HCT116 (cell line): ENCODE data around the gene FAIM. TPM values are rescaled to one million over a fixed set of nuclear protein-coding genes. Genes with fewer than 3 reads are reported as not detected.

Source experiments
- ATAC-seq: fragments of 200-7000 bp; cut with Tn5 transposase; 2 replicates; pipeline ENCODE4 v1.9.1; 2020; ENCODE audit warnings: mild to moderate bottlenecking, moderate library complexity
- BruUV-seq: library from RNA; stranded (reverse); fragments of 400-500 nt; replicated peaks from 2 replicates; lab custom pipeline; 2021; lab: Mats Ljungman, UMichigan
- CTCF ChIA-PET: fragments of 300-600 bp; sonication (Branson Sonifier 250); formaldehyde crosslinking; loops from one replicate; lab custom pipeline; 2021; ENCODE audit warnings: antibody characterized with exemption; lab: Charles Lee
- POLR2A ChIA-PET: fragments of 300-600, 350-600 bp; sonication (Branson Sonifier 250); formaldehyde crosslinking; loops from one replicate; lab custom pipeline; 2021; ENCODE audit warnings: antibody characterized with exemption; lab: Charles Lee
- RAD21 ChIA-PET, 2 experiments: fragments of 300-600 bp; sonication (Branson Sonifier 250); formaldehyde crosslinking; loops; one replicate each; lab custom pipeline; 2023; ENCODE audit warnings: low total read pairs in 2 of 2; ENCODE audit not compliant: uncharacterized antibody in 2 of 2, unreplicated experiment in 2 of 2, low non-redundant PET in 1 of 2; lab: Charles Lee
- DNase-seq: peaks from one replicate; pipeline ENCODE4 v3.0.0-alpha.2; 2010; ENCODE audit warnings: low read depth, low spot score
- H2AFZ ChIP-seq: fragments of 200-600 bp; shearing (Covaris generic), sonication (generic); 2 replicates; pipeline ENCODE4 v1.6.1; 2017; ENCODE audit warnings: low read depth, mixed run types, mixed read lengths, antibody characterized with exemption, low read length; ENCODE audit not compliant: poor library complexity, severe bottlenecking
- H3K27ac ChIP-seq: 2 replicates; pipeline ENCODE4 v1.5.1; 2012; ENCODE audit warnings: low read depth, low read length
- H3K27me3 ChIP-seq: fragments of 200-600 bp; sonication (generic); 2 replicates; pipeline ENCODE4 v1.6.1; 2016; ENCODE audit warnings: mixed run types, low read length, mixed read lengths; ENCODE audit not compliant: insufficient read depth
- H3K36me3 ChIP-seq, 2 experiments: fragments of 200-500 bp in 1 of 2; fragments of 200-600 bp in 1 of 2; sonication (Bioruptor generic) in 1 of 2; sonication (generic) in 1 of 2; 2 replicates each; pipeline versions ENCODE4 v1.5.1 to v1.6.1; 2014 to 2016; ENCODE audit warnings: low read length in 2 of 2, inconsistent platforms in 1 of 2, mixed read lengths in 1 of 2, mixed run types in 1 of 2; ENCODE audit not compliant: insufficient read depth in 2 of 2, control insufficient read depth in 1 of 2
- H3K4me1 ChIP-seq, 2 experiments: fragments of 200-600 bp in 1 of 2; sonication (generic) in 1 of 2; 2 replicates each; pipeline versions ENCODE4 v1.5.1 to v1.6.1; 2012 to 2017; ENCODE audit warnings: low read length in 2 of 2, inconsistent platforms in 1 of 2, mild to moderate bottlenecking in 1 of 2, mixed read lengths in 1 of 2, mixed run types in 1 of 2, moderate library complexity in 1 of 2; ENCODE audit not compliant: insufficient read depth in 2 of 2, control insufficient read depth in 1 of 2
- H3K4me2 ChIP-seq: fragments of 200-600 bp; sonication (generic); 2 replicates; pipeline ENCODE4 v1.6.1; 2017; ENCODE audit warnings: mixed run types, low read length, mixed read lengths
- H3K4me3 ChIP-seq, 2 experiments: fragments of 200-600 bp in 1 of 2; sonication (generic) in 1 of 2; replicated peaks in 1 of 2; 2 replicates each; pipeline ENCODE4 v1.5.1; 2011 to 2016; ENCODE audit warnings: low read length in 2 of 2, control low read depth in 1 of 2, low read depth in 1 of 2, mild to moderate bottlenecking in 1 of 2, mixed read lengths in 1 of 2, mixed run types in 1 of 2
- H3K79me2 ChIP-seq: fragments of 200-600 bp; sonication (generic); 2 replicates; pipeline ENCODE4 v1.6.1; 2017; ENCODE audit warnings: mild to moderate bottlenecking, mixed run types, low read length, moderate library complexity, mixed read lengths; ENCODE audit not compliant: insufficient read depth
- H3K9ac ChIP-seq: fragments of 200-600 bp; sonication (generic); 2 replicates; pipeline ENCODE4 v1.6.1; 2016; ENCODE audit warnings: low read length, mixed read lengths
- H3K9me2 ChIP-seq: fragments of 200-600 bp; sonication (generic), shearing (Covaris generic); 2 replicates; pipeline ENCODE4 v1.6.1; 2017; ENCODE audit warnings: mixed run types, mild to moderate bottlenecking, moderate library complexity; ENCODE audit not compliant: insufficient read depth
- H3K9me3 ChIP-seq, 2 experiments: fragments of 200-500 bp in 1 of 2; fragments of 200-600 bp in 1 of 2; sonication (Bioruptor generic) in 1 of 2; sonication (generic) in 1 of 2; 2 replicates each; pipeline ENCODE4 v1.6.1; 2014 to 2017; ENCODE audit warnings: low read length in 2 of 2, mixed read lengths in 2 of 2, inconsistent platforms in 1 of 2, low read depth in 1 of 2, mild to moderate bottlenecking in 1 of 2, mixed run types in 1 of 2, moderate library complexity in 1 of 2; ENCODE audit not compliant: control insufficient read depth in 1 of 2, insufficient read depth in 1 of 2
- H4K20me1 ChIP-seq: fragments of 200-600 bp; sonication (generic), shearing (Covaris generic); 2 replicates; pipeline ENCODE4 v1.6.1; 2017; ENCODE audit warnings: mixed run types, mild to moderate bottlenecking, moderate library complexity; ENCODE audit not compliant: insufficient read depth
- FOSL1 ChIP-seq: IDR thresholded peaks from 2 replicates; pipeline ENCODE4 v1.6.1; 2012; ENCODE audit warnings: low read depth
- POLR2A ChIP-seq: IDR thresholded peaks from 2 replicates; pipeline ENCODE4 v1.7.0; 2011; ENCODE audit warnings: borderline replicate concordance; ENCODE audit not compliant: insufficient read depth, insufficient read length; ENCODE audit errors: extremely low read depth
- POLR2AphosphoS5 ChIP-seq: IDR thresholded peaks from 2 replicates; pipeline ENCODE4 v1.6.1; 2011; ENCODE audit warnings: mild to moderate bottlenecking, low read depth, low read length, moderate library complexity
- YY1 ChIP-seq: IDR thresholded peaks from 2 replicates; pipeline ENCODE4 v1.6.1; 2011; ENCODE audit warnings: low read length, low read depth, moderate library complexity, mild to moderate bottlenecking; ENCODE audit not compliant: insufficient replicate concordance; ENCODE audit errors: extremely low read depth
- intact Hi-C: fragments of 100-400 bp; cut with micrococcal nuclease; formaldehyde crosslinking; loops from 2 replicates; pipeline ENCODE4 v1.10.0; 2022
- total RNA-seq: library from RNA; stranded (reverse); gene quantifications from one replicate; pipeline ENCODE4 v1.2.1, GENCODE V29; 2021; ENCODE audit not compliant: unreplicated experiment
- TF ChIP-seq, protein P1 (sequence below): IDR thresholded peaks from 2 replicates; pipeline ENCODE4 v1.6.1; 2012; ENCODE audit warnings: low read depth
- TF ChIP-seq, protein P2 (sequence below), 3 experiments: fragments of 200-600 bp in 1 of 3; sonication (generic) in 1 of 3; IDR thresholded peaks in 2 of 3; conservative IDR thresholded peaks in 1 of 3; 2 replicates each; pipeline ENCODE4 v1.5.1; 2012 to 2017; ENCODE audit warnings: low read depth in 2 of 3, low read length in 2 of 3, antibody characterized with exemption in 1 of 3, borderline replicate concordance in 1 of 3, control low read depth in 1 of 3, mild to moderate bottlenecking in 1 of 3, mixed read lengths in 1 of 3, mixed run types in 1 of 3, moderate library complexity in 1 of 3; ENCODE audit not compliant: insufficient read depth in 1 of 3
- TF ChIP-seq, protein P3 (sequence below): IDR thresholded peaks from 2 replicates; pipeline ENCODE4 v1.6.1; 2012

Gene FAIM
- total RNA-seq, 1 experiment from 2014 or later = 12.2 TPM

DNA sequence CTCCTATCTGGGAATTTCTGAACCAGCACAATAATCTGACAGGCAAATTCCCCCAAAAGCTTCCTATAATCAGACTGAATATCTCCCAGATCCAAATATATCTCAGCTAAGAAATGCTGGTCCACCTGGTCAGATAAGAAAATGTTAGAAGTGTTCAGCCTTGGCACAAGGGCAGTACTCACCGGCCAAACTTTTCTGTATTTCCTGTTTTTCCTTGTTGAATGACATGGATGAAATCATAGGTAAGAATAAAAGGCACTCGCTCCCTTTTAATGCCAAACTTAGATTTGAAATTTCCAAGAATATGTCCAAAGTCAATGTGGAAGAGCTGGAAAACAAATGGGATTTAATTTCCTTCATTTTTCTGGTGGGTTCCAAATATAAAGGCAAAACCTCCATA lies 48.9 kb downstream of the FAIM start:
- H3K27ac ChIP-seq = no peak overlapping the region
- no peaks in the 10 kb centered on the region for H3K27me3 ChIP-seq
- no TSS peak for BruUV-seq
- H2AFZ ChIP-seq = no peak overlapping the region
- no peaks in the 10 kb centered on the region for H4K20me1 ChIP-seq
- no peak overlapping the region for H3K4me2 ChIP-seq
- H3K9ac ChIP-seq = no peak overlapping the region
- intact Hi-C loops = no loop called here
- H3K9me2 ChIP-seq = no peaks in the 10 kb centered on the region
- H3K9me3 ChIP-seq = no peaks in the 10 kb centered on the region
- ChIA-PET CTCF (no interaction called here), RAD21 (no interaction called here), POLR2A (no interaction called here)
- no peaks in the 10 kb centered on the region for H3K4me1 ChIP-seq
- H3K36me3 ChIP-seq = peaks cover 5 to 10% of the 10 kb centered on the region in 2 experiments; a peak in 1 of 4 replicates
- no peak for TF ChIP-seq POLR2A
- H3K4me3 ChIP-seq = no peak overlapping the region
- H3K79me2 ChIP-seq = no peaks in the 10 kb centered on the region
- DNase-seq = no peak
- ATAC-seq = no peak

DNA sequence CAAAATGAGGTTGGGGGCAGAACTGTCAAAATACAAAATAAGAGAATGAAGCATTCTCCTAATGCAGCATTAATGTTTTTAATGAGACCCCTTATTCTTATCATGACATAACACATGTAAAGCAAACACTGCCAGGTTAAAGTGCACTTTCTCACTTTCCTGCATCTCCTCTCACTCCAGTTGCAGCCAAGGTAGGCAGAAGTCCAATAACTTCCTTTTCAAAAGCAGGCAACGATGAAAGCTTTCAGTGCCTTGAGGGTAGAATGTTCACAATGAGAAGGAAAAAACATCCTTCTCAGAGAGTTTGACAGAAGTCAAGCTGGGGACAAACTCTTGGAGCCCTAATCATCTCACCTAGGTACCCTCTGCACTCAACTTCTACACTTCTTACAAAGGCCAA lies 59.5 kb downstream of the FAIM start:
- no peaks in the 10 kb centered on the region for H3K27me3 ChIP-seq
- H4K20me1 ChIP-seq = no peaks in the 10 kb centered on the region
- no peak for TF ChIP-seq YY1
- no TSS peak for BruUV-seq
- RAD21 ChIA-PET = no interaction called here
- DNase-seq (no peak), ATAC-seq (no peak)
- no peak overlapping the region for H2AFZ ChIP-seq
- H3K9me2 ChIP-seq = no peaks in the 10 kb centered on the region
- peaks cover 0 to 7% of the 10 kb centered on the region in 2 experiments; a peak in 2 of 4 replicates for H3K36me3 ChIP-seq
- no peaks in the 10 kb centered on the region for H3K79me2 ChIP-seq
- no peak overlapping the region for H3K4me3 ChIP-seq
- H3K4me2 ChIP-seq = no peak overlapping the region
- CTCF ChIA-PET = no interaction called here
- no peaks in the 10 kb centered on the region for H3K9me3 ChIP-seq
- H3K9ac ChIP-seq = no peak overlapping the region
- POLR2A ChIA-PET = no interaction called here
- no peak overlapping the region for H3K27ac ChIP-seq
- intact Hi-C loops = no loop called here
- no peaks in the 10 kb centered on the region for H3K4me1 ChIP-seq

GRCh38 chr3:138670407-138670806 lies 61.8 kb downstream of the FAIM start:
- Histone ChIP-seq H3K27me3 (no peaks in the 10 kb centered on the region), H3K4me2 (no peak overlapping the region), H3K79me2 (0 out of 2 replicates have a peak, but pooled peaks cover 3% of the 10 kb centered on the region), H3K27ac (no peak overlapping the region), H4K20me1 (no peaks in the 10 kb centered on the region), H3K36me3 (peaks cover 0 to 8% of the 10 kb centered on the region in 2 experiments; a peak in 1 of 4 replicates), H3K9me3 (peaks cover 4 to 7% of the 10 kb centered on the region in 2 experiments; a peak in 1 of 4 replicates), H2AFZ (no peak overlapping the region), H3K9ac (no peak overlapping the region), H3K4me3 (no peak overlapping the region), H3K4me1 (no peaks in the 10 kb centered on the region), H3K9me2 (no peaks in the 10 kb centered on the region)
- CTCF ChIA-PET = no interaction called here
- POLR2A ChIA-PET = no interaction called here
- no peak for ATAC-seq
- intact Hi-C loops = no loop called here
- BruUV-seq = no TSS peak
- no peak for DNase-seq
- RAD21 ChIA-PET = no interaction called here
- TF ChIP-seq POLR2A (no peak), POLR2AphosphoS5 (no peak), FOSL1 (no peak)
- TF ChIP-seq, protein P1, sequence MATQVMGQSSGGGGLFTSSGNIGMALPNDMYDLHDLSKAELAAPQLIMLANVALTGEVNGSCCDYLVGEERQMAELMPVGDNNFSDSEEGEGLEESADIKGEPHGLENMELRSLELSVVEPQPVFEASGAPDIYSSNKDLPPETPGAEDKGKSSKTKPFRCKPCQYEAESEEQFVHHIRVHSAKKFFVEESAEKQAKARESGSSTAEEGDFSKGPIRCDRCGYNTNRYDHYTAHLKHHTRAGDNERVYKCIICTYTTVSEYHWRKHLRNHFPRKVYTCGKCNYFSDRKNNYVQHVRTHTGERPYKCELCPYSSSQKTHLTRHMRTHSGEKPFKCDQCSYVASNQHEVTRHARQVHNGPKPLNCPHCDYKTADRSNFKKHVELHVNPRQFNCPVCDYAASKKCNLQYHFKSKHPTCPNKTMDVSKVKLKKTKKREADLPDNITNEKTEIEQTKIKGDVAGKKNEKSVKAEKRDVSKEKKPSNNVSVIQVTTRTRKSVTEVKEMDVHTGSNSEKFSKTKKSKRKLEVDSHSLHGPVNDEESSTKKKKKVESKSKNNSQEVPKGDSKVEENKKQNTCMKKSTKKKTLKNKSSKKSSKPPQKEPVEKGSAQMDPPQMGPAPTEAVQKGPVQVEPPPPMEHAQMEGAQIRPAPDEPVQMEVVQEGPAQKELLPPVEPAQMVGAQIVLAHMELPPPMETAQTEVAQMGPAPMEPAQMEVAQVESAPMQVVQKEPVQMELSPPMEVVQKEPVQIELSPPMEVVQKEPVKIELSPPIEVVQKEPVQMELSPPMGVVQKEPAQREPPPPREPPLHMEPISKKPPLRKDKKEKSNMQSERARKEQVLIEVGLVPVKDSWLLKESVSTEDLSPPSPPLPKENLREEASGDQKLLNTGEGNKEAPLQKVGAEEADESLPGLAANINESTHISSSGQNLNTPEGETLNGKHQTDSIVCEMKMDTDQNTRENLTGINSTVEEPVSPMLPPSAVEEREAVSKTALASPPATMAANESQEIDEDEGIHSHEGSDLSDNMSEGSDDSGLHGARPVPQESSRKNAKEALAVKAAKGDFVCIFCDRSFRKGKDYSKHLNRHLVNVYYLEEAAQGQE = no peak
- TF ChIP-seq, protein P2, sequence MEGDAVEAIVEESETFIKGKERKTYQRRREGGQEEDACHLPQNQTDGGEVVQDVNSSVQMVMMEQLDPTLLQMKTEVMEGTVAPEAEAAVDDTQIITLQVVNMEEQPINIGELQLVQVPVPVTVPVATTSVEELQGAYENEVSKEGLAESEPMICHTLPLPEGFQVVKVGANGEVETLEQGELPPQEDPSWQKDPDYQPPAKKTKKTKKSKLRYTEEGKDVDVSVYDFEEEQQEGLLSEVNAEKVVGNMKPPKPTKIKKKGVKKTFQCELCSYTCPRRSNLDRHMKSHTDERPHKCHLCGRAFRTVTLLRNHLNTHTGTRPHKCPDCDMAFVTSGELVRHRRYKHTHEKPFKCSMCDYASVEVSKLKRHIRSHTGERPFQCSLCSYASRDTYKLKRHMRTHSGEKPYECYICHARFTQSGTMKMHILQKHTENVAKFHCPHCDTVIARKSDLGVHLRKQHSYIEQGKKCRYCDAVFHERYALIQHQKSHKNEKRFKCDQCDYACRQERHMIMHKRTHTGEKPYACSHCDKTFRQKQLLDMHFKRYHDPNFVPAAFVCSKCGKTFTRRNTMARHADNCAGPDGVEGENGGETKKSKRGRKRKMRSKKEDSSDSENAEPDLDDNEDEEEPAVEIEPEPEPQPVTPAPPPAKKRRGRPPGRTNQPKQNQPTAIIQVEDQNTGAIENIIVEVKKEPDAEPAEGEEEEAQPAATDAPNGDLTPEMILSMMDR (IDR thresholded peaks at IDR 0.05 in 2 of 3, conservative IDR thresholded peaks at IDR 0.05 in 1 of 3; ENCODE audit: borderline replicate concordance in 1 of 3, insufficient read depth in 1 of 3, low read depth in 2 of 3, low read length in 2 of 3) = no peak
- TF ChIP-seq, protein P3, sequence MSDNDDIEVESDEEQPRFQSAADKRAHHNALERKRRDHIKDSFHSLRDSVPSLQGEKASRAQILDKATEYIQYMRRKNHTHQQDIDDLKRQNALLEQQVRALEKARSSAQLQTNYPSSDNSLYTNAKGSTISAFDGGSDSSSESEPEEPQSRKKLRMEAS = no peak
